HepG2 (cell line): ENCODE data around the gene BAHCC1. TPM values are rescaled to one million over a fixed set of nuclear protein-coding genes. Genes with fewer than 3 reads are reported as not detected.

Experiments used
- GMEB1 ChIP-seq: sonication (generic); formaldehyde crosslinking; IDR thresholded peaks from 2 replicates; pipeline ENCODE4 v1.5.1; 2020; ENCODE audit warnings: missing genetic modification reagents, mild to moderate bottlenecking, borderline replicate concordance
- PRDM15 ChIP-seq: sonication (generic); formaldehyde crosslinking; IDR thresholded peaks from 2 replicates; pipeline ENCODE4 v1.4.0; 2020; ENCODE audit warnings: missing genetic modification reagents
- SAP130 ChIP-seq: IDR thresholded peaks from 2 replicates; pipeline ENCODE4 v1.6.1; 2016; ENCODE audit warnings: low read depth
- SPEN ChIP-seq: sonication (generic); formaldehyde crosslinking; IDR thresholded peaks from 2 replicates; pipeline ENCODE4 v1.5.1; 2020; ENCODE audit warnings: low read depth, mild to moderate bottlenecking, missing genetic modification reagents
- TOPORS ChIP-seq: sonication (generic); formaldehyde crosslinking; IDR thresholded peaks from 2 replicates; pipeline ENCODE4 v1.8.0; 2023; ENCODE audit warnings: mild to moderate bottlenecking, missing genetic modification reagents
- ZBTB10 ChIP-seq: sonication (generic); formaldehyde crosslinking; IDR thresholded peaks from 2 replicates; pipeline ENCODE4 v1.4.0; 2020; ENCODE audit warnings: missing genetic modification reagents, borderline replicate concordance
- ZBTB25 ChIP-seq: IDR thresholded peaks from 2 replicates; pipeline ENCODE4 v1.6.1; 2018; ENCODE audit warnings: missing genetic modification reagents
- ZFP91 ChIP-seq: sonication (generic); formaldehyde crosslinking; IDR thresholded peaks from 2 replicates; pipeline ENCODE4 v1.9.0; 2022; ENCODE audit warnings: missing genetic modification reagents, mild to moderate bottlenecking, borderline replicate concordance
- ZFX ChIP-seq: sonication (generic); formaldehyde crosslinking; IDR thresholded peaks from 2 replicates; pipeline ENCODE4 v1.4.0; 2020; ENCODE audit warnings: mild to moderate bottlenecking, low read depth, missing genetic modification reagents, moderate library complexity
- ZMYM3 ChIP-seq: sonication (generic); formaldehyde crosslinking; IDR thresholded peaks from 2 replicates; pipeline ENCODE4 v1.5.1; 2020; ENCODE audit warnings: mild to moderate bottlenecking, missing genetic modification reagents
- ZNF17 ChIP-seq: sonication (generic); formaldehyde crosslinking; IDR thresholded peaks from 2 replicates; pipeline ENCODE4 v1.5.0; 2020; ENCODE audit warnings: mild to moderate bottlenecking, missing genetic modification reagents
- ZNF264 ChIP-seq: sonication (generic); formaldehyde crosslinking; IDR thresholded peaks from 2 replicates; pipeline ENCODE4 v1.4.0; 2020; ENCODE audit warnings: missing genetic modification reagents
- ZNF660 ChIP-seq: sonication (generic); formaldehyde crosslinking; IDR thresholded peaks from 2 replicates; pipeline ENCODE4 v1.5.1; 2020; ENCODE audit warnings: mild to moderate bottlenecking, low read depth, missing genetic modification reagents, borderline replicate concordance
- ZNF674 ChIP-seq: sonication (generic); formaldehyde crosslinking; IDR thresholded peaks from 2 replicates; pipeline ENCODE4 v1.5.0; 2020; ENCODE audit warnings: low read depth, mild to moderate bottlenecking, missing genetic modification reagents
- ZNF691 ChIP-seq: sonication (generic); formaldehyde crosslinking; IDR thresholded peaks from 2 replicates; pipeline ENCODE4 v1.4.0; 2020; ENCODE audit warnings: missing genetic modification reagents, low read depth, mild to moderate bottlenecking, borderline replicate concordance
- ZNF773 ChIP-seq: sonication (generic); formaldehyde crosslinking; IDR thresholded peaks from 2 replicates; pipeline ENCODE4 v1.4.0; 2020; ENCODE audit warnings: missing genetic modification reagents, borderline replicate concordance
- polyA plus RNA-seq, 8 experiments: library from polyadenylated mRNA; depleted of rRNA in 3 of 8; stranded (reverse) in 7 of 8; unstranded in 1 of 8; fragments of >200 nt; fragmentation: Illumina TruSeq in 4 of 8; extraction: Trizol in 4 of 8; gene quantifications; 2 replicates each; pipeline versions ENCODE4 v1.2.1 to v1.2.3, GENCODE V29; 2011 to 2016; ENCODE audit warnings: low read depth in 4 of 8, missing spikeins in 1 of 8, mixed read lengths in 1 of 8; ENCODE audit not compliant: insufficient read depth in 1 of 8
- total RNA-seq, 5 experiments: library from RNA; depleted of rRNA; stranded (reverse); fragments of >200 nt; fragmentation: Illumina TruSeq; extraction: Trizol; gene quantifications; 2 replicates each; pipeline ENCODE4 v1.2.3, GENCODE V29; 2016; ENCODE audit warnings: low read depth in 1 of 5

The BAHCC1 gene
- total and polyA plus RNA-seq, 2 of the 13 experiments (the other 11 are each of a cell fraction or from before 2014, with no cell fraction given) = 1.4 to 1.7 TPM

GRCh38 chr17:81484195-81484979 is 89.1 kb downstream of the BAHCC1 start (continued):
- TF ChIP-seq SAP130 (CRISPR knock-in tag) = peak; percentile 59; the same call in 1 of the 2 replicates
- peak; percentile 69 for TF ChIP-seq ZFX (CRISPR knock-in tag)
- TF ChIP-seq ZNF674 (CRISPR knock-in tag) = no peak
- no peak for TF ChIP-seq ZNF773 (CRISPR knock-in tag)
- TF ChIP-seq ZNF264 (CRISPR knock-in tag) = no peak
- TF ChIP-seq ZNF17 (CRISPR knock-in tag) = no peak
- no peak for TF ChIP-seq ZMYM3
- TF ChIP-seq SPEN (CRISPR knock-in tag) = peak; percentile 70
- TF ChIP-seq ZNF660 (CRISPR knock-in tag) = no peak
- peak; percentile 40; the same call in 1 of the 2 replicates for TF ChIP-seq ZBTB25 (CRISPR knock-in tag)
- TF ChIP-seq ZNF691 (CRISPR knock-in tag) = peak; percentile 47
- peak; percentile 72 for TF ChIP-seq GMEB1
- no peak; the same call in 1 of the 2 replicates for TF ChIP-seq PRDM15
- no peak for TF ChIP-seq ZBTB10 (CRISPR knock-in tag)
- no peak; the same call in 1 of the 2 replicates for TF ChIP-seq TOPORS (CRISPR knock-in tag)
- peak; percentile 83 for TF ChIP-seq ZFP91 (CRISPR knock-in tag)
